ENCODE data around the gene ZC3H14. TPM values are rescaled to one million over a fixed set of nuclear protein-coding genes. Genes with fewer than 3 reads are reported as not detected.

ZC3H14 gene
- total RNA-seq, 1 donor from 2014 or later: 55.8 TPM

- Mint-ChIP-seq H3K36me3 (ENCODE audit: low read depth, unreplicated experiment) (peaks cover 4% of the 10 kb centered on the region), H3K4me3 (ENCODE audit: unreplicated experiment) (no peak overlapping the region), H3K4me1 (ENCODE audit: low read depth, unreplicated experiment) (no peaks in the 10 kb centered on the region), H3K27ac (ENCODE audit: unreplicated experiment) (no peak overlapping the region), H3K9me3 (ENCODE audit: unreplicated experiment) (no peaks in the 10 kb centered on the region), H3K27me3 (ENCODE audit: low read depth, unreplicated experiment) (no peaks in the 10 kb centered on the region)
- DNase-seq (ENCODE audit: low read depth): no peak
- Histone ChIP-seq H3K36me3 (ENCODE audit: insufficient read depth, low read length) (peaks cover 80% of the 10 kb centered on the region), H3K27ac (ENCODE audit: low read depth, low read length) (no peak overlapping the region), H3K4me1 (ENCODE audit: insufficient read depth, low read length) (no peaks in the 10 kb centered on the region), H2AFZ (ENCODE audit: low read depth, low read length) (no peak overlapping the region), H3K4me3 (ENCODE audit: insufficient read depth, low read depth, low read length) (no peak overlapping the region), H3K79me2 (ENCODE audit: insufficient read depth, low read length) (peaks cover 16% of the 10 kb centered on the region), H3K9me3 (ENCODE audit: insufficient read depth, low read depth, low read length) (no peaks in the 10 kb centered on the region), H3K9ac (ENCODE audit: low read length) (no peak overlapping the region), H3K4me2 (ENCODE audit: low read length) (no peak overlapping the region), H3K27me3 (ENCODE audit: insufficient read depth, low read length) (no peaks in the 10 kb centered on the region), H4K20me1 (ENCODE audit: insufficient read depth, low read length) (peaks cover 13% of the 10 kb centered on the region)
- no peak for FAIRE-seq
- TF ChIP-seq EZH2 (IDR thresholded peaks at IDR 0.05; ENCODE audit: insufficient read depth, low read length): no peak
- TF ChIP-seq CTCF (IDR thresholded peaks at IDR 0.05; ENCODE audit: insufficient read depth, low read depth, low read length): no peak
Measured at GRCh38 chr14:88572117-88572516, 9.3 kb downstream of the ZC3H14 start.

GRCh38 chr14:88576222-88576621 is 13.4 kb downstream of the ZC3H14 start:
- Mint-ChIP-seq H3K4me1 (ENCODE audit: low read depth, unreplicated experiment) (no peaks in the 10 kb centered on the region), H3K36me3 (ENCODE audit: low read depth, unreplicated experiment) (peaks cover 8% of the 10 kb centered on the region), H3K9me3 (ENCODE audit: unreplicated experiment) (no peaks in the 10 kb centered on the region), H3K27ac (ENCODE audit: unreplicated experiment) (no peak overlapping the region), H3K27me3 (ENCODE audit: low read depth, unreplicated experiment) (no peaks in the 10 kb centered on the region), H3K4me3 (ENCODE audit: unreplicated experiment) (no peak overlapping the region)
- Histone ChIP-seq H3K9me3 (ENCODE audit: insufficient read depth, low read depth, low read length) (no peaks in the 10 kb centered on the region), H3K4me2 (ENCODE audit: low read length) (no peak overlapping the region), H3K9ac (ENCODE audit: low read length) (no peak overlapping the region), H4K20me1 (ENCODE audit: insufficient read depth, low read length) (peaks cover 5% of the 10 kb centered on the region), H2AFZ (ENCODE audit: low read depth, low read length) (no peak overlapping the region), H3K27ac (ENCODE audit: low read depth, low read length) (no peak overlapping the region), H3K79me2 (ENCODE audit: insufficient read depth, low read length) (no peaks in the 10 kb centered on the region), H3K4me3 (ENCODE audit: insufficient read depth, low read depth, low read length) (no peak overlapping the region), H3K27me3 (ENCODE audit: insufficient read depth, low read length) (no peaks in the 10 kb centered on the region), H3K4me1 (ENCODE audit: insufficient read depth, low read length) (no peaks in the 10 kb centered on the region), H3K36me3 (ENCODE audit: insufficient read depth, low read length) (peaks cover 75% of the 10 kb centered on the region)
- DNase-seq (ENCODE audit: low read depth) (no peak), FAIRE-seq (no peak)
- TF ChIP-seq CTCF (IDR thresholded peaks at IDR 0.05; ENCODE audit: insufficient read depth, low read depth, low read length): no peak
- TF ChIP-seq EZH2 (IDR thresholded peaks at IDR 0.05; ENCODE audit: insufficient read depth, low read length): no peak

- Histone ChIP-seq H3K27ac (ENCODE audit: low read depth, low read length) (no peak overlapping the region), H3K9ac (ENCODE audit: low read length) (no peak overlapping the region), H3K4me2 (ENCODE audit: low read length) (no peak overlapping the region), H3K4me1 (ENCODE audit: insufficient read depth, low read length) (no peaks in the 10 kb centered on the region), H3K36me3 (ENCODE audit: insufficient read depth, low read length) (peaks cover 40% of the 10 kb centered on the region), H3K4me3 (ENCODE audit: insufficient read depth, low read depth, low read length) (no peak overlapping the region), H4K20me1 (ENCODE audit: insufficient read depth, low read length) (peaks cover 21% of the 10 kb centered on the region), H3K9me3 (ENCODE audit: insufficient read depth, low read depth, low read length) (no peaks in the 10 kb centered on the region), H3K27me3 (ENCODE audit: insufficient read depth, low read length) (no peaks in the 10 kb centered on the region), H3K79me2 (ENCODE audit: insufficient read depth, low read length) (peaks cover 10% of the 10 kb centered on the region), H2AFZ (ENCODE audit: low read depth, low read length) (no peak overlapping the region)
- Mint-ChIP-seq H3K27ac (ENCODE audit: unreplicated experiment) (no peak overlapping the region), H3K9me3 (ENCODE audit: unreplicated experiment) (no peaks in the 10 kb centered on the region), H3K27me3 (ENCODE audit: low read depth, unreplicated experiment) (no peaks in the 10 kb centered on the region), H3K4me3 (ENCODE audit: unreplicated experiment) (no peak overlapping the region), H3K4me1 (ENCODE audit: low read depth, unreplicated experiment) (no peaks in the 10 kb centered on the region), H3K36me3 (ENCODE audit: low read depth, unreplicated experiment) (peaks cover 8% of the 10 kb centered on the region)
- FAIRE-seq: no peak
- TF ChIP-seq CTCF (IDR thresholded peaks at IDR 0.05; ENCODE audit: insufficient read depth, low read depth, low read length): no peak
- no peak for TF ChIP-seq EZH2 (IDR thresholded peaks at IDR 0.05; ENCODE audit: insufficient read depth, low read length)
- no peak for DNase-seq (ENCODE audit: low read depth)
Measured at GRCh38 chr14:88584451-88584850, 21.6 kb downstream of the ZC3H14 start.
